Transverse colon (tissue), 4 donors: ENCODE measurements around the gene TTC28. TPM values are rescaled to one million over a fixed set of nuclear protein-coding genes. Genes with fewer than 3 reads are reported as not detected.

ENCODE experiments used
- DNase-seq: peaks from one replicate; pipeline ENCODE4 v3.0.0-alpha.2; 2019
- H3K27ac ChIP-seq, 4 donors: fragments of 200-600 bp; sonication (generic); 2 replicates each; pipeline ENCODE4 v1.5.1; 2016 to 2018; ENCODE audit warnings: inconsistent platforms in 4 of 4
- H3K27me3 ChIP-seq: fragments of 200-600 bp; sonication (generic); 2 replicates; pipeline ENCODE4 v1.5.1; 2017; ENCODE audit warnings: inconsistent platforms
- H3K36me3 ChIP-seq, 4 donors: fragments of 200-600 bp; sonication (generic); 2 replicates each; pipeline ENCODE4 v1.5.1; 2017 to 2019; ENCODE audit warnings: inconsistent platforms in 4 of 4
- H3K4me1 ChIP-seq, 4 donors: fragments of 200-600 bp; sonication (generic); 2 replicates each; pipeline ENCODE4 v1.5.1; 2017 to 2020; ENCODE audit warnings: inconsistent platforms in 4 of 4
- H3K4me3 ChIP-seq, 4 donors: fragments of 200-600 bp; sonication (generic); 1 replicate in 1 of 4; 2 replicates in 3 of 4; pipeline versions ENCODE4 v1.5.1 to v1.6.1; 2017 to 2019; ENCODE audit warnings: inconsistent platforms in 4 of 4
- H3K9me3 ChIP-seq, 2 donors: fragments of 200-600 bp; sonication (generic); 2 replicates each; pipeline ENCODE4 v1.5.1; 2017 to 2019; ENCODE audit warnings: inconsistent platforms in 2 of 2
- EP300 ChIP-seq: sonication (generic); formaldehyde crosslinking; IDR thresholded peaks from one replicate; pipeline ENCODE4 v1.6.1; 2017; ENCODE audit warnings: antibody characterized with exemption, low read depth
- POLR2A ChIP-seq: fragments of 450-650 bp; IDR thresholded peaks from one replicate; pipeline ENCODE4 v1.6.1; 2016; ENCODE audit warnings: antibody characterized with exemption, mild to moderate bottlenecking, moderate library complexity
- POLR2AphosphoS5 ChIP-seq, 3 donors: sonication (generic); formaldehyde crosslinking; IDR thresholded peaks; one replicate each; pipeline ENCODE4 v1.6.1; 2016; ENCODE audit warnings: antibody characterized with exemption in 3 of 3
- WGBS, 2 donors: methylation state at CpG; one replicate each; pipeline ENCODE4 v1.1.5; 2018; ENCODE audit warnings: low coverage in 1 of 2; 5-methylcytosine and 5-hydroxymethylcytosine counted together
- in situ Hi-C, 4 donors: fragments of 200-750 bp; cut with MboI; loops; one replicate each; pipeline versions ENCODE4 v1.15.0 to v1.15.1; 2017; ENCODE audit warnings: low sequenced_read_pairs in 3 of 4, low pct_ligation_motif_present in 1 of 4, low pct_unique_long_range_greater_than_20kb in 1 of 4
- intact Hi-C: fragments of 100-400 bp; cut with DNase I; formaldehyde crosslinking; loops from one replicate; pipeline ENCODE4 v1.15.1; 2023; ENCODE audit warnings: low total_unique reads
- total RNA-seq, 4 donors: library from RNA; depleted of rRNA; stranded (reverse); fragments of >200 nt; gene quantifications; one replicate each; pipeline ENCODE4 v1.1.0, GENCODE V29; 2016
- TF ChIP-seq, protein P1 (sequence below), 5 experiments: fragments of 200-600 bp in 3 of 5; fragments of 450-650 bp in 2 of 5; sonication (generic) in 3 of 5; IDR thresholded peaks; 1 replicate in 2 of 5; 2 replicates in 3 of 5; pipeline ENCODE4 v1.5.1; 2016 to 2017; ENCODE audit warnings: antibody characterized with exemption in 5 of 5, inconsistent platforms in 3 of 5, mild to moderate bottlenecking in 2 of 5, moderate library complexity in 1 of 5

TTC28 gene
- total RNA-seq, 4 donors from 2014 or later = 7.6 to 84.2 (median 12.4) TPM

DNA sequence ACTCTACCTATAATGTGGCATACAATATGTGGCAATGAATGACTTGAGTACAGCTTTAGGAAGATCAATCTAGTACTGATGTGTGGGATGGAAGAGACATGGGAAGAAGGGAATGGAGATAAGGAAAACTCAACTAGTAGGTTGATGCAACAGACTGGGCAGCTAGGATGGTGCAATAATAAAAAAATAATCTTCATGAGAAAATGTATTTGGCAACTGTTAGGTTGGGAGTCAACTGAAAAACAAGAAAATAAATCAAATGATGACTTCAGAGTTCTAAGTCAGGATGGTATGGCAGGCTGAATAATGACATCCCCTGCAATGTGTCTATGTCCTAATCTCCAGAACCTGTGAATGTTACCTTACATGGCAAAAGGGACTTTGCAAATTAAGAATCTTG, 523.8 kb downstream of the TTC28 start:
- Histone ChIP-seq H3K4me3 (no peak overlapping the region), H3K4me1 (peaks cover 0 to 3% (median 0%) of the 10 kb centered on the region in 4 donors), H3K36me3 (no peaks in the 10 kb centered on the region), H3K27me3 (no peaks in the 10 kb centered on the region), H3K27ac (no peak overlapping the region), H3K9me3 (no peaks in the 10 kb centered on the region)
- TF ChIP-seq POLR2A = no peak
- no peak for TF ChIP-seq POLR2AphosphoS5 (IDR thresholded peaks at IDR 0.05)
- TF ChIP-seq, protein P1, sequence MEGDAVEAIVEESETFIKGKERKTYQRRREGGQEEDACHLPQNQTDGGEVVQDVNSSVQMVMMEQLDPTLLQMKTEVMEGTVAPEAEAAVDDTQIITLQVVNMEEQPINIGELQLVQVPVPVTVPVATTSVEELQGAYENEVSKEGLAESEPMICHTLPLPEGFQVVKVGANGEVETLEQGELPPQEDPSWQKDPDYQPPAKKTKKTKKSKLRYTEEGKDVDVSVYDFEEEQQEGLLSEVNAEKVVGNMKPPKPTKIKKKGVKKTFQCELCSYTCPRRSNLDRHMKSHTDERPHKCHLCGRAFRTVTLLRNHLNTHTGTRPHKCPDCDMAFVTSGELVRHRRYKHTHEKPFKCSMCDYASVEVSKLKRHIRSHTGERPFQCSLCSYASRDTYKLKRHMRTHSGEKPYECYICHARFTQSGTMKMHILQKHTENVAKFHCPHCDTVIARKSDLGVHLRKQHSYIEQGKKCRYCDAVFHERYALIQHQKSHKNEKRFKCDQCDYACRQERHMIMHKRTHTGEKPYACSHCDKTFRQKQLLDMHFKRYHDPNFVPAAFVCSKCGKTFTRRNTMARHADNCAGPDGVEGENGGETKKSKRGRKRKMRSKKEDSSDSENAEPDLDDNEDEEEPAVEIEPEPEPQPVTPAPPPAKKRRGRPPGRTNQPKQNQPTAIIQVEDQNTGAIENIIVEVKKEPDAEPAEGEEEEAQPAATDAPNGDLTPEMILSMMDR (IDR thresholded peaks at IDR 0.05) = no peak
- TF ChIP-seq EP300 = no peak
- intact Hi-C loops (no loop called here), in situ Hi-C loops (no loop called here)
- no peak for DNase-seq

- no peak overlapping the region for H3K4me3 ChIP-seq
- 56 to 64% methylated on average over 2 of the region's 2 CpGs for WGBS, 2 donors
- peaks cover 0 to 6% (median 0%) of the 10 kb centered on the region in 4 donors for H3K4me1 ChIP-seq
- intact Hi-C loops (no loop called here), in situ Hi-C loops (no loop called here)
- H3K36me3 ChIP-seq = no peaks in the 10 kb centered on the region
- H3K9me3 ChIP-seq = no peaks in the 10 kb centered on the region
- H3K27me3 ChIP-seq = no peaks in the 10 kb centered on the region
- TF ChIP-seq, protein P1 (IDR thresholded peaks at IDR 0.05) = no peak
- TF ChIP-seq EP300 (no peak), POLR2AphosphoS5 (IDR thresholded peaks at IDR 0.05) (no peak), POLR2A (no peak)
- no peak for DNase-seq
- H3K27ac ChIP-seq = no peak overlapping the region
These were observed 524.8 kb downstream of the TTC28 start for GRCh38 chr22:28154861-28155260.

DNA sequence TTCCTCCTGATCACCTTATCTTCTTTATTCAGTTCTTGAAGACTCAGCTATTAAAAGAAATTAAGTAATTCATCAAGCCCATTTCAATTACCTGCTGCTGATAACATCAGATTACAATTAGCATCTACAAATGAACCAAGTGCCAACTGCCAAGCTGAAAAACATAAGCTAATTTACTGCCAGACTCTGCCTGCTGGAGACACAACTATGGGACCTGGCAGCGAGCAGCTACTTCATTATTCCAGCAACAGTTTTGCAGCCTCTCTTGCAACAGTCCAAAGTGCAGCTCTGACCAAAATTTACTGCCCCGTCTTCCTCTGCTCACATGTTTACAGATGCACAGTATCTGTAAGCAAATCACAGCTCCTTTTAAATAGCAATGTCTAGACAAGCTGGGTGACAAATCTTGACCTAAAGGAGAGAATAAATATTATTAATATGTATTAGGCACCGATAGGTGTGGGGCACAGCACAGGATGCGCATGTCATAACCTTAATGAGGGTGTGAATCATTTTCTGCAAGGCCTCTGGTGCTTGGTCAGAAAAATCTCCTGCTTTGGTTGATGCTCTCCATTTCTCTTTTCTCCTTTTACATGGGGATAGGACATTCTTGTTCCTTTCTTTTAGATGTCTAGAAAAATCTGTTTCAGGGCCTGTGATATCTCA, 528.4 kb downstream of the TTC28 start:
- WGBS, 2 donors = 47% methylated on average over 4 of the region's 4 CpGs; no CpG with 5 or more reads in 1 of the 2 donors
- DNase-seq = peak; percentile 9
- Histone ChIP-seq H3K4me3 (no peak overlapping the region), H3K27ac (no peak overlapping the region), H3K9me3 (no peaks in the 10 kb centered on the region), H3K36me3 (no peaks in the 10 kb centered on the region), H3K27me3 (no peaks in the 10 kb centered on the region), H3K4me1 (peaks cover 0 to 6% (median 0%) of the 10 kb centered on the region in 4 donors)
- intact Hi-C loops (no loop called here), in situ Hi-C loops (no loop called here)
- TF ChIP-seq POLR2AphosphoS5 (IDR thresholded peaks at IDR 0.05) = peak in 1 of 3 donors; percentile 3
- no peak for TF ChIP-seq EP300

GRCh38 chr22:28148816-28149465, 530.7 kb downstream of the TTC28 start:
- Histone ChIP-seq H3K27ac (no peak overlapping the region), H3K27me3 (no peaks in the 10 kb centered on the region), H3K4me3 (no peak overlapping the region), H3K36me3 (no peaks in the 10 kb centered on the region), H3K9me3 (no peaks in the 10 kb centered on the region), H3K4me1 (peaks cover 0 to 9% (median under 1%) of the 10 kb centered on the region in 4 donors)
- TF ChIP-seq EP300 (no peak), POLR2AphosphoS5 (IDR thresholded peaks at IDR 0.05) (no peak), POLR2A (no peak)
- TF ChIP-seq, protein P1 (IDR thresholded peaks at IDR 0.05) = no peak
- no peak for DNase-seq
- in situ Hi-C loops (no loop called here), intact Hi-C loops (no loop called here)
- 85 to 89% methylated on average over 6 of the region's 6 CpGs for WGBS, 2 donors
